ENCODE results near the gene OBSL1. TPM values are rescaled to one million over a fixed set of nuclear protein-coding genes. Genes with fewer than 3 reads are reported as not detected.

OBSL1 gene
- polyA plus RNA-seq, 3 donors = 0.09 TPM; not detected in 2

- Histone ChIP-seq H4K20me1 (ENCODE audit: insufficient read depth, low read length) (no peaks in the 10 kb centered on the region), H3K27me3 (ENCODE audit: control insufficient read depth in 2 of 2, insufficient read depth in 2 of 2, low read length in 2 of 2) (peaks cover 24 to 60% of the 10 kb centered on the region in 2 donors), H3K4me2 (replicated peaks; ENCODE audit: extremely low read depth, low read length, poor library complexity, severe bottlenecking) (no peak overlapping the region), H3K4me1 (ENCODE audit: control insufficient read depth in 1 of 2, insufficient read depth in 2 of 2, low read length in 2 of 2) (peaks cover 12 to 18% of the 10 kb centered on the region in 2 donors), H3K27ac (ENCODE audit: low read depth in 1 of 2, low read length in 2 of 2) (no peak overlapping the region), H3K9me3 (replicated peaks in 1 of 2; ENCODE audit: control insufficient read depth in 1 of 2, insufficient read depth in 1 of 2, low read length in 2 of 2) (peaks cover 0 to 5% of the 10 kb centered on the region in 2 donors), H3K36me3 (replicated peaks in 1 of 2; ENCODE audit: control insufficient read depth in 1 of 2, insufficient read depth in 2 of 2, low read length in 2 of 2) (no peaks in the 10 kb centered on the region), H3K9ac (ENCODE audit: insufficient read depth, low read length, poor library complexity, severe bottlenecking) (no peak overlapping the region), H3K79me2 (ENCODE audit: insufficient read depth, low read length) (no peaks in the 10 kb centered on the region), H2AFZ (ENCODE audit: insufficient read depth, low read depth, low read length, poor library complexity, severe bottlenecking) (no peak overlapping the region), H3K4me3 (replicated peaks in 1 of 3; ENCODE audit: low read depth in 2 of 3, low read length in 3 of 3) (no peak overlapping the region)
- peaks cover 3% of the 10 kb centered on the region in 2 donors for H3K36me3 Mint-ChIP-seq
- intact Hi-C loops (cut with micrococcal nuclease) = loop anchor here (5.0 kb wide), 1 partner anchor 48 kb away; the partner anchor contains the start of gene STK11IP (in 2 of the 2)
- H3K27ac Mint-ChIP-seq = no peak overlapping the region
- TF ChIP-seq CTCF (IDR thresholded peaks at IDR 0.05) = no peak
- DNase-seq = no peak
- H3K9me3 Mint-ChIP-seq = peaks cover 0 to 14% (median 3%) of the 10 kb centered on the region in 7 donors
- no peak overlapping the region for H3K4me3 Mint-ChIP-seq
- peaks cover 8% of the 10 kb centered on the region for H3K4me1 Mint-ChIP-seq
- 81% methylated on average over 7 of the region's 9 CpGs for WGBS (ENCODE audit: insufficient coverage)
- peaks cover 47 to 78% (median 57%) of the 10 kb centered on the region in 3 donors for H3K27me3 Mint-ChIP-seq (ENCODE audit: low read depth in 3 of 3)
These were observed 21.7 kb downstream of the OBSL1 start for GRCh38 chr2:219549619-219550018.

- no peaks in the 10 kb centered on the region for H3K79me2 ChIP-seq (ENCODE audit: insufficient read depth, low read length)
- WGBS (ENCODE audit: insufficient coverage) = 91% methylated on average over 16 of the region's 18 CpGs
- H3K9ac ChIP-seq (ENCODE audit: insufficient read depth, low read length, poor library complexity, severe bottlenecking) = no peak overlapping the region
- Mint-ChIP-seq H3K9me3 (peaks cover 0 to 18% (median 3%) of the 10 kb centered on the region in 7 donors), H3K4me3 (peak overlapping the region in 1 of 2 donors; percentile 41), H3K27ac (no peak overlapping the region), H3K4me1 (peaks cover 13% of the 10 kb centered on the region), H3K36me3 (peaks cover 3 to 6% of the 10 kb centered on the region in 2 donors), H3K27me3 (ENCODE audit: low read depth in 3 of 3) (peaks cover 53 to 82% (median 61%) of the 10 kb centered on the region in 3 donors)
- H3K27ac ChIP-seq (ENCODE audit: low read depth in 1 of 2, low read length in 2 of 2) = no peak overlapping the region
- H3K4me1 ChIP-seq (ENCODE audit: control insufficient read depth in 1 of 2, insufficient read depth in 2 of 2, low read length in 2 of 2) = peaks cover 16 to 23% of the 10 kb centered on the region in 2 donors
- no peaks in the 10 kb centered on the region for H3K36me3 ChIP-seq (replicated peaks in 1 of 2; ENCODE audit: control insufficient read depth in 1 of 2, insufficient read depth in 2 of 2, low read length in 2 of 2)
- intact Hi-C loops (cut with micrococcal nuclease) = no loop called here
- peaks cover 0 to 5% of the 10 kb centered on the region in 2 donors for H3K9me3 ChIP-seq (replicated peaks in 1 of 2; ENCODE audit: control insufficient read depth in 1 of 2, insufficient read depth in 1 of 2, low read length in 2 of 2)
- H4K20me1 ChIP-seq (ENCODE audit: insufficient read depth, low read length) = no peaks in the 10 kb centered on the region
- no peak for DNase-seq
- H3K27me3 ChIP-seq (ENCODE audit: control insufficient read depth in 2 of 2, insufficient read depth in 2 of 2, low read length in 2 of 2) = peaks cover 29 to 64% of the 10 kb centered on the region in 2 donors
- TF ChIP-seq CTCF (IDR thresholded peaks at IDR 0.05) = no peak
- H2AFZ ChIP-seq (ENCODE audit: insufficient read depth, low read depth, low read length, poor library complexity, severe bottlenecking) = no peak overlapping the region
- no peak overlapping the region for H3K4me2 ChIP-seq (replicated peaks; ENCODE audit: extremely low read depth, low read length, poor library complexity, severe bottlenecking)
- no peak overlapping the region for H3K4me3 ChIP-seq (replicated peaks in 1 of 3; ENCODE audit: low read depth in 2 of 3, low read length in 3 of 3)
These were observed 22.3 kb downstream of the OBSL1 start for GRCh38 chr2:219548990-219549389.

Measured in CD14-positive monocyte (primary cell).